ENCODE data around the gene TUSC2.

Gene TUSC2

DNA sequence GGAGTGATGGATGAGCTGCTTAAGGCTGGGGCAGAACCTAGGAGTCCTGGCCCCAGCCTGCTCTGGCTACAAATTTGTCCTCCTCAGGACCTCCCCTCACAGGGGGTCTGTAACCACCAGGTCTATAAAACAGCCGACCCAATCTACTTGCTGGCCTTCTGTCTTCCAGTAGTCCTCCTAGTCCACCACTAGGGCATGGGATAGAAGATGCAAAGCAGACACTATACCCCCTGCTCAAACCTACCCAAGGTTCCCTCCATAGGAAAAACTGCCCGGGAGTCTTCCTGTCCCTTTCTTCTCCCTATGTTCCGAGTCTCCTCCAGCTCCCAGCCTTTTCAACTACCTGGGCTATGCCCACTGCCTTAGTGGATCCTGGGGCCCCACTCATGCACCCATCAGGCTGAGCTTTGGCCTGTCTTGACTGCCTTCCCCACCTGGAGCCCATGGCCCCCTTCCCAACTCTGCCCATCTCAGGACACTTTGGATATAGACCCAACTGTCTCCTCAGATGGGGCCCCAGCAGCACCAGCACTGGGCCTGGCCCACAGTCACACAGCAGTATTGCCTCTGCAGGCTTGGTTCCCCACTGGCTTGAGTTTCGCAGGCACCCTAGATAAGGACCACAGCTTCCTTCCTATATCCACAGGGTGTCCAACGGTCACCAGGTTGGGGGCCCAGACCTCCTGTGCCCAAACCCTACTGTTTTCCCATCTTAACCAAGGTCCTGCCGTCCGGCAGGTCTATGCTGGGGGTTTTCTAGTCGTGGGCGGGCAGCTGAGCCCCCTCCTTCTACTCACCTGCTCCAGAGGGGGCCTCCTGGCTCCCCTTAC, 29.9 kb downstream of the TUSC2 start:
- Histone ChIP-seq H3K9me3 (ENCODE audit: control insufficient read depth, insufficient read depth, low read length) (no peaks in the 10 kb centered on the region), H3K36me3 (ENCODE audit: control insufficient read depth, insufficient read depth, low read length) (no peaks in the 10 kb centered on the region), H3K9ac (ENCODE audit: low read depth, low read length) (no peak overlapping the region), H3K27ac (ENCODE audit: low read depth, low read length) (no peak overlapping the region), H3K4me3 (ENCODE audit: low read depth, low read length) (peak overlapping the region; percentile 100), H3K4me1 (ENCODE audit: control insufficient read depth, insufficient read depth, low read length) (peaks cover 5% of the 10 kb centered on the region; the same call in 1 of the 2 replicates), H3K27me3 (ENCODE audit: control insufficient read depth, insufficient read depth, low read length) (no peaks in the 10 kb centered on the region)

DNA sequence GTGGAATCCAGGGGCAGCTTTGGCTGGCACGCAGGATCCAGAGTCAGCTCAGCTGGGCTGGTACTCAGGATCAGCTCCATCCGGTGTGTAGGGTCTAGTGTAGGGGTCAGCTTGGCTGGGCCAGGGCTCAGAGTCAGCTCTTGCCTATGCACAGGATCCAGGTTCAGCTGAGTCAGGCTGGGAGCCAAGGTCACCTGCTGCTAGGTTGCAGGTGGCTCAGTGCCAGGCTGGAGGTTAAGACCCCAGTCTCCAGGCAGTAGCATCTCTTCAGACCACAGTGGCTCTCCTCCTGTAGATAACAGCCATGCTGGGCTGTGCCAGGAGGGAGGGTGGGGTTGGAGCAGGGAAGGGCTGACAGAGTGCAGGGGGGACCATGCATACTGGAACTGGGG, 30.6 kb downstream of the TUSC2 start:
- Histone ChIP-seq H3K27ac (ENCODE audit: low read depth, low read length) (no peak overlapping the region), H3K4me3 (ENCODE audit: low read depth, low read length) (no peak overlapping the region), H3K27me3 (ENCODE audit: control insufficient read depth, insufficient read depth, low read length) (no peaks in the 10 kb centered on the region), H3K9me3 (ENCODE audit: control insufficient read depth, insufficient read depth, low read length) (no peaks in the 10 kb centered on the region), H3K4me1 (ENCODE audit: control insufficient read depth, insufficient read depth, low read length) (peaks cover 7% of the 10 kb centered on the region; the same call in 1 of the 2 replicates), H3K36me3 (ENCODE audit: control insufficient read depth, insufficient read depth, low read length) (no peaks in the 10 kb centered on the region), H3K9ac (ENCODE audit: low read depth, low read length) (no peak overlapping the region)

DNA sequence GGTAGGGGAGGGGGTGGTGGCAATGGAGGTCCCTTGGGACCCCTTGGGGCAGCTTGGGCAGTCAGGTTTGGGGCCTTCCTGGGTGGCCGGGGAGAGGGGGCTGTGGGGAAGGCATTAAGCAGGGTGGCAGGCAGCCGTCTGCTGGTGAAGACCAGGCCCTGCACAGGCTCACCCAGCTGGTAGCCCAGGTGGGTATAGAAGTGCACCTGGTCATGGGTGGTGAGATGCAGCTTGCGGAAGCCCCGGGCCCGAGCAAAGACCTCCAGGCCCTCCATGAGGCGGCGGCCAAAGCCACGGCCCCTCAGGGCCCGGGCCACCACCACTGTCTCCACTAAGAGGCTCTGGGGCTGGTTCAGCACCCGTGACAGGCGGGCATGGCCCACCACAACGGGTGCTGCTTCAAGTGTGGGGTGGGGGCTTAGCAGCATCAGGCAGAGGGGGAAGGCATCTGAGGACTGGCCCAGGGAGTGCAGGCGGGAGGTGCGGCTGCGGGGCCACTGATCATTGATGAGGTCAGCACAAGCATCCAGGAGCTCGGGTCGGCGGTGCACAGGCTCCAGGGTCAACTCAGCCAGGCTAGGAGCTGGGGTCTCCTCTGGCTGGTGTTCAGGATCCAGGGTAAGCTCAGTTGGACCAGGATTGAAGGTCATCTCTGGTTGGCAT, 31.2 kb downstream of the TUSC2 start:
- no peaks in the 10 kb centered on the region for H3K36me3 ChIP-seq (ENCODE audit: control insufficient read depth, insufficient read depth, low read length)
- H3K4me1 ChIP-seq (ENCODE audit: control insufficient read depth, insufficient read depth, low read length), result peaks cover 7% of the 10 kb centered on the region; the same call in 1 of the 2 replicates
- H3K27ac ChIP-seq (ENCODE audit: low read depth, low read length), result no peak overlapping the region

DNA sequence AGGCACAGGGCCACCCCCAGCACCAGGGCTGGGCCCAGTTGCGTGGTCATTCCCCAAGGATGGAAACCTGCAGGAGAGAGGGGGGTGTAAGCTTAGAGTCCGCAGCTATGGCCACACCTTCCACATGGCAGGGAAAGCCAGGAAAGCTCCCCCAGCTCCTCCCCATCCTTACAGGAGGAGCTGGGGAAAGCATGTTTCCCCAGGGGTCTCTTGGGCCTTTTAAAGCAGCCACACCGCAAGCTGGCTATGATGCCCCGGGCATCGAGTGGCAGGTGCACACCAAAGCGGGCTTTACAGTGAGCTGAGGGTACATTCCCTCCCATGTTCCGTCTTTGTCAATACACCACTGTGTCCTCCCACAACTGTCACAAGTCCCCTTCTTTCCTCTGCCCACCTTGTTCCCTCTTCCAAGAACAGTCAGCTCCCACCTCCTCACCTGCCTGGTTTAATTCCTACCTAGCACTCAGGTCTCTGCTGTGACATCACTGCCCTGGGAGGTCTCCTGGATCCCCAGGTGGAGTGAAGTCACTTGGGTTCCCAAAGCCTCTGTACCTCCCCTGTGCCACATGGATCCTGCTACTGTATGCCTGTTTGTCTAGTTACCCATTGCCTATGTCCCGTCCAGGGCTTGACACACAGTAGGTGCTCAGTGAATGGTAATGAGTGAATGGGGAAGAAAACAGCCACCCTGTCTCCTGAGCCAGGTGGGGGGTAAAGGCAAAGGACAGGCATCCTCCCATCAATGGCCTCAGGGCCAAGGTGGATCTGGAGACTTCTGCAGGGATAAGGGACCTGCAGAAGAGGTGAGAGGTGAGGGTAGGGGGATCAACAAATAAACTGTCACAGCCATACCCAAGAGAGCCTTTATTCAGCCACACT, 32.2 kb downstream of the TUSC2 start:
- H3K9me3 ChIP-seq (ENCODE audit: control insufficient read depth, insufficient read depth, low read length), result no peaks in the 10 kb centered on the region
- H3K4me3 ChIP-seq (ENCODE audit: low read depth, low read length), result no peak overlapping the region
- no peaks in the 10 kb centered on the region for H3K36me3 ChIP-seq (ENCODE audit: control insufficient read depth, insufficient read depth, low read length)
- no peak overlapping the region for H3K27ac ChIP-seq (ENCODE audit: low read depth, low read length)
- H3K27me3 ChIP-seq (ENCODE audit: control insufficient read depth, insufficient read depth, low read length), result no peaks in the 10 kb centered on the region
- H3K9ac ChIP-seq (ENCODE audit: low read depth, low read length), result no peak overlapping the region
- H3K4me1 ChIP-seq (ENCODE audit: control insufficient read depth, insufficient read depth, low read length), result peaks cover 12% of the 10 kb centered on the region

More for the DNA sequence above, 31.2 kb downstream of the TUSC2 start:
- H3K4me3 ChIP-seq (ENCODE audit: low read depth, low read length), result no peak overlapping the region
- H3K9me3 ChIP-seq (ENCODE audit: control insufficient read depth, insufficient read depth, low read length), result no peaks in the 10 kb centered on the region
- H3K27me3 ChIP-seq (ENCODE audit: control insufficient read depth, insufficient read depth, low read length), result no peaks in the 10 kb centered on the region
- H3K9ac ChIP-seq (ENCODE audit: low read depth, low read length), result no peak overlapping the region

DNA sequence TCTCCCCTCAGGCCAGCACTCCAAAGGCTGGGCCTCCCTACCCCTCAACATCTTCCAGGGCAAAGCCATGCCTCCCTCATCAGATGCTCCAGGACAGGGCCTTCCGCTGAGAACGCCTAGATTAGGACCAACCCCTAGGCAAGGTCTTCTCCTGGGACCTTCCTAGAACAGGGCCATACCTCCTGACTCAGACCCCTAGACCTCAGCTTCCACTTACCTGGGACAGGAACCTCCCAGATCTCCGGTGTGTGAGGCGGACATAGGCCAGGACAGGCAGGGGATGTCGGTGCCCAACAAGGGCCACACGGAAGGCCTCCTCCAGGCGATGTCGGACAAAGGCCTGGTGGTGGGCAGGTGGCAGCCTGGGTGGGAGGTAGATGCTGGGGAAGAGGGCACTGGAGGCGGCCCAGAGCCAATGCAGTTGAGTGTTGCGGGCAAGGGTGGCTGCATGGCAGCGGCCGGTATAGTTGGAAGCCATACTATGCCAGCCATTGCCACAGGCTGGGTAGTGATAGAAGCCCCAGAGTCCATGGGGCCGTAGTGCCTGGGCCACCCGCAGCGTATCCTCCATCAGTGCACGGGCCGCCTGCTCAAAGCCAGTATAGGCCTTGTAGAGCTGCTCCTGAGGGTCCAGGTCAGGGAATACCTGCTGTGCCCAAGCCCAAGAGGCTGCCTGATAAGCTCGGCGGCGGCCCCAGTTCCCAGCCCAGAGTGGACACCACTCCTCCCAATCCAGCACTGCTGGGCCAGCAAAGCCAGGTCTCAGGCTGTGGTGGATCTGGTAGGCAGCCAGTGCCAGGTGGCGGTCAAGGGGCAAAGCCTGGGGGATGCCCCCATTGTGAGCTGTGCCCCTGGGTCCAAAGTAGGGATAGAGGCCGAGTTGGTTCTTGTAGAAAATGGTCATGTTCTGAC, 33.3 kb downstream of the TUSC2 start:
- H3K9ac ChIP-seq (ENCODE audit: low read depth, low read length), result no peak overlapping the region
- no peaks in the 10 kb centered on the region for H3K9me3 ChIP-seq (ENCODE audit: control insufficient read depth, insufficient read depth, low read length)
- H3K4me3 ChIP-seq (ENCODE audit: low read depth, low read length), result no peak overlapping the region
- H3K27me3 ChIP-seq (ENCODE audit: control insufficient read depth, insufficient read depth, low read length), result no peaks in the 10 kb centered on the region
- no peak overlapping the region for H3K27ac ChIP-seq (ENCODE audit: low read depth, low read length)
- H3K36me3 ChIP-seq (ENCODE audit: control insufficient read depth, insufficient read depth, low read length), result peaks cover 9% of the 10 kb centered on the region
- peaks cover 9% of the 10 kb centered on the region for H3K4me1 ChIP-seq (ENCODE audit: control insufficient read depth, insufficient read depth, low read length)

DNA sequence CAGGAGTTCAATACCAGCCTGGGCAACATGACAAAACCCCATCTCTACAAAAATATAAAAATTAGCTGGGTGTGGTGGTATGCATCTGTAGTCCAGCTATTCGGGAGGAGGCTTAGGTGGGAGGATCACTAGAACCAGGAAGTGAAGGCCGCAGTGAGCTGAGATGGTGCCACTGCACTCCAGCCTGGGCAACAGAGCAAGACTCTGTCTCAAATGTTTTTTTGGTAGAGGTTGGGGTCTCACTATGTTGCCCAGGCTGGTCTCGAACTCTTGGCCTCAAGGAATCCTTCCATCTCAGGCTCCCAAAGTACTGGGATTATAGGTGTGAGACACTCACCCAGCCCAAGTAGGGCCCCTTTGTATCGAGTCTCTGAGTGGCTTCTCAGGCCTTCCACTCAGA, 33.9 kb downstream of the TUSC2 start:
- Histone ChIP-seq H3K9ac (ENCODE audit: low read depth, low read length) (no peak overlapping the region), H3K27ac (ENCODE audit: low read depth, low read length) (no peak overlapping the region), H3K9me3 (ENCODE audit: control insufficient read depth, insufficient read depth, low read length) (no peaks in the 10 kb centered on the region), H3K27me3 (ENCODE audit: control insufficient read depth, insufficient read depth, low read length) (no peaks in the 10 kb centered on the region), H3K36me3 (ENCODE audit: control insufficient read depth, insufficient read depth, low read length) (peaks cover 16% of the 10 kb centered on the region), H3K4me3 (ENCODE audit: low read depth, low read length) (no peak overlapping the region), H3K4me1 (ENCODE audit: control insufficient read depth, insufficient read depth, low read length) (peaks cover 7% of the 10 kb centered on the region)

DNA sequence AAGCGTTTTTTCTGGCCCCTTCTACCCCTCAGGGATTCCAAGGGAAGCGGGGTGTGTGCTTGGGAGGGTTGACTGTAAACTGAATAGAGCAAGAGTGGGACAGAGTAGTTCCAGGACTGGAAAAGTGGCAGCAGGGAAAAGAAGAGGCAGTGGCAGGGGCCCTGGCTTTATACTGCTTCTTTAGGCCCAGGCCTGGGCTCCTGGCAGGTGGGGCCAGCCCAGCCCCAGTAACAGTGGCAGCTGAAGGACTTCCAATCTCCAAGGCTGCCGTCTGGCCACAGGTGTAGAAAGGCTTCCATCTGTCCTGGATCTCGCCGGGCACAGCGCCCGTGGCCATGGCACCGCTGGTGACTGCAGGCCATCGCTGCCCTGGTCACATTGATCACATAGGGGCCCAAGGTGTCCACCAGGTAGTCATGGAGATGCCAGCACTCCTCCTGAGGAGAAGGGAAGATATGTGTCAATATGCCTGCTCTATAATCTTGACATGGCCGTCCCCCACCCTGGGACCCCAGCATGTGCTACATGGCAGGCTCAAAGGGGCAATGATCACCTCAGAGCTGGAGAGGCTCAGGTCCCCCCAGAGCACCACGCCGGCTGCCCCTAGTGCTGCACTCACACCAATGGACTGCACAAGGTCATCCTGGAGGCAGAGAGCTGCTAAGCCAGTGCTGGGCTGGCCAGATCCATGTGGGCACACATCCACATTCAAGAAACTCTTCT, 34.8 kb downstream of the TUSC2 start:
- Histone ChIP-seq H3K9me3 (ENCODE audit: control insufficient read depth, insufficient read depth, low read length) (no peaks in the 10 kb centered on the region), H3K36me3 (ENCODE audit: control insufficient read depth, insufficient read depth, low read length) (peaks cover 24% of the 10 kb centered on the region), H3K27ac (ENCODE audit: low read depth, low read length) (no peak overlapping the region), H3K4me1 (ENCODE audit: control insufficient read depth, insufficient read depth, low read length) (peaks cover 7% of the 10 kb centered on the region), H3K9ac (ENCODE audit: low read depth, low read length) (peak overlapping the region; percentile 34; the same call in 1 of the 2 replicates), H3K4me3 (ENCODE audit: low read depth, low read length) (no peak overlapping the region), H3K27me3 (ENCODE audit: control insufficient read depth, insufficient read depth, low read length) (no peaks in the 10 kb centered on the region)

DNA sequence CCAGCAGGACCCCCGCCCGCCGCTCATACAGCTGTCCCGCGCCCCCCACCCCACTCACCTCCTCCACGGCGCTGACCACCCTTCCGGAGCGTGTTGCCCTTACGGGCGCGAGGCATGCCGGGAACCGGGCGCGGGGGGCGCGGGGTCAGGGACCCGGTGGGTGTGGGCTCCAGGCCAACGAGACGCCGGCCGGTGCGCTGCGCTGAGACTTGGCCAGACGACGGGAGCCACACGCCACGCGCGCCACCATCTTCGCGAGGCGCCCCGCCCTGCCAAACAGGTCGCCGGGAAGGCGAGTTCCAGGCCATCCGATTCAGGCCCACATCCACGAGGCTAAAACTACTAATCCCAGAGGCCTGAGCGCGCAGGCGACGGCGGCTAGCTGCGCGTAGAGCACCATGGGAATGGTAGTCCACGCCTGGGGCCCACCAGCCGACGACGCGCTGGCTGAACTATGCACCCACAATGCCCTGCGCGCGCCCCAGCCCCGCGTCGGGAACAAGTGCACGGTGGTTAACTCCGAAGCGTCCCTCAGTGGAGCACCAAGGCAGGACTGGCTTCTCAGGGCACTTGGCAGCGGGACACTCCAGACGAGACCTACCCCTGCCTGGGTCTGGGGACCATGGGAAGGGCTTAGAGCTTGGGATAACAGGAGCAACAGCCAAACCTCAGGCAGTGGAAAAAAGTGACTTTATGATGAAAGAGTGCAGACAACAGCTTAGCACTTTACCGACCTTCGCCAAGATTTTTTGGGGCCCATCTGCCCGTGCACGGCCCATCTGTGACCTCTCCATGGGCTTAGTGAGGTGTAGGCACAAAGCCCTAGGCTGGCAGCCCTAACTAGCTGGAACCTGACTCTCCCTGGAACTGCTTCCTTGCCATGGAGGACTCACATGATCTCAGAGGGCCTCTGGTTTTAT, 35.6 kb downstream of the TUSC2 start, which contains the start of gene IFRD2:
Gene IFRD2, minus strand, starts transcription at position 271 of the 920 bp plus-strand sequence. Its CDS starts 155 bp downstream, at position 116.
- Histone ChIP-seq H3K36me3 (ENCODE audit: control insufficient read depth, insufficient read depth, low read length) (peaks cover 33% of the 10 kb centered on the region), H3K9me3 (ENCODE audit: control insufficient read depth, insufficient read depth, low read length) (no peaks in the 10 kb centered on the region), H3K4me1 (ENCODE audit: control insufficient read depth, insufficient read depth, low read length) (peaks cover 7% of the 10 kb centered on the region), H3K27me3 (ENCODE audit: control insufficient read depth, insufficient read depth, low read length) (no peaks in the 10 kb centered on the region), H3K4me3 (ENCODE audit: low read depth, low read length) (peak within 1 kb of the TSS; percentile 86), H3K27ac (ENCODE audit: low read depth, low read length) (peak within 1 kb of the TSS; percentile 80), H3K9ac (ENCODE audit: low read depth, low read length) (peak within 1 kb of the TSS; percentile 76)

DNA sequence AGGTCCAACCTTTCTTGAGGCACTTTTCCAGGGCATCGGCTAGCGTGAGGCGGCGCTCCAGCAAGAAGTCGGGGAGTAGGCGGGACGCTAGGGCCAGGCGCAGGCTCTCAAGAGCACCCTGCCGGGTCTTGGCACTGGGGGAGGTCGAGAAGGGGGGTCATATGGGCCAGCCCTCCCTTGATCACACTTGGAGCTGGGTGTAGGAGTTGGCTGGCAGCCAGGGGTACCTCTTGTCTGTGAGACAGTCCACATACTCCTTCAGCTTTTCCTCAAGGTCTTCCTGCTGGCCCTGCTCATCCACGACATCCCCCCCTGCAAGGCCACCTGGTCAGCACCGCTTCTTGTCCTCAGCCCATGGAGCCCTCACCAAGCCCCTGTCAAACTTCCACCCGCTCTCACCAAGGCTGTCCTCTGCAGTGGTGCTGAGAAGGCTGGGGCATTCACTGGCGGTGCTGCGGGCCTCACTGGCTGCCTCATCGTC, 37.8 kb downstream of the TUSC2 start:
- H3K27me3 ChIP-seq (ENCODE audit: control insufficient read depth, insufficient read depth, low read length), result no peaks in the 10 kb centered on the region
- peaks cover 42% of the 10 kb centered on the region for H3K36me3 ChIP-seq (ENCODE audit: control insufficient read depth, insufficient read depth, low read length)
- no peak overlapping the region for H3K4me3 ChIP-seq (ENCODE audit: low read depth, low read length)
- H3K9ac ChIP-seq (ENCODE audit: low read depth, low read length), result no peak overlapping the region
- no peaks in the 10 kb centered on the region for H3K9me3 ChIP-seq (ENCODE audit: control insufficient read depth, insufficient read depth, low read length)
- peaks cover 7% of the 10 kb centered on the region for H3K4me1 ChIP-seq (ENCODE audit: control insufficient read depth, insufficient read depth, low read length)
- no peak overlapping the region for H3K27ac ChIP-seq (ENCODE audit: low read depth, low read length)
